ENCODE measurements around the gene ANKMY1. TPM values are rescaled to one million over a fixed set of nuclear protein-coding genes. Genes with fewer than 3 reads are reported as not detected.

ANKMY1 gene
- total RNA-seq, 1 donor from 2014 or later: 5.1 TPM

DNA sequence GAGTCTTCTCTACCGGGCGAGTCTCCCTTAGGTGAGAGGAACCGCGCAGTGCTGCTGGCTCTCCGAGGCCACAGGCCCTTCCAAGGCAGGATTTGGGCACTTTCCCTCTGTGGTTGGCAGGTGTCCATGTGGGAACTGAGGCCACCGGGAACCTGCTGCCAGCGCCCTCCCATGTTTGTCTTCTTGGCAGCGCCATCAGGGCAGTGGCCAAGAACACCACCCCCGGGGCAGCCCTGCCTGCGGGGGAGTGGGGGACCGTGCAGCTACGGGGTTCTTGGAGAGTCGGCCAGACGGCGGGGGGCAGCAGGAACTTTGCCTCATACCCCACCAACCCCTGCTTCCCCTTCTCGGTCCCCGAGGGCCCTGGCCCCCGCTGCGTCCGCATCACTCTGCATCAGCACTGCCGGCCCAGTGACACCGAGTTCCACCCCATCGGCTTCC lies 38.7 kb upstream of the ANKMY1 start:
- DNase-seq (peak; percentile 86), ATAC-seq (peak; percentile 72)
- intact Hi-C loops (cut with micrococcal nuclease): no loop called here

DNA sequence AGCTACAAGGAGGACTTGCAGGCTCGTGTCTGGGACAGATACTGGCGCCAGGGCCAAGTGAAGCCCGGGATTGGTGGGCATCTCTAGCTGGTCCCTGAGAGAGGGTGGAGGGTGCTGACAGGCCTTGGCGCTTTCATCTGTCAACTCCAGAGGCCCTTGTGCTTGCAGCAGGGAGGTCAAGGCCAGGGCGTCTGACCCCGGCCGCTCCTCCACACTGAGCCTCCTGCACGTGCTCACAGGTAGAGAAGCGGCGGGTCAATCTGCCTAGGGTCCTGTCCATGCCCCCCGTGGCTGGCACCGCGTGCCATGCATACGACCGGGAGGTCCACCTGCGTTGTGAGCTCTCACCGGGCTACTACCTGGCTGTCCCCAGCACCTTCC lies 38.3 kb upstream of the ANKMY1 start:
- DNase-seq: peak; percentile 74
- peak; percentile 32 for ATAC-seq
- intact Hi-C loops (cut with micrococcal nuclease): no loop called here

DNA sequence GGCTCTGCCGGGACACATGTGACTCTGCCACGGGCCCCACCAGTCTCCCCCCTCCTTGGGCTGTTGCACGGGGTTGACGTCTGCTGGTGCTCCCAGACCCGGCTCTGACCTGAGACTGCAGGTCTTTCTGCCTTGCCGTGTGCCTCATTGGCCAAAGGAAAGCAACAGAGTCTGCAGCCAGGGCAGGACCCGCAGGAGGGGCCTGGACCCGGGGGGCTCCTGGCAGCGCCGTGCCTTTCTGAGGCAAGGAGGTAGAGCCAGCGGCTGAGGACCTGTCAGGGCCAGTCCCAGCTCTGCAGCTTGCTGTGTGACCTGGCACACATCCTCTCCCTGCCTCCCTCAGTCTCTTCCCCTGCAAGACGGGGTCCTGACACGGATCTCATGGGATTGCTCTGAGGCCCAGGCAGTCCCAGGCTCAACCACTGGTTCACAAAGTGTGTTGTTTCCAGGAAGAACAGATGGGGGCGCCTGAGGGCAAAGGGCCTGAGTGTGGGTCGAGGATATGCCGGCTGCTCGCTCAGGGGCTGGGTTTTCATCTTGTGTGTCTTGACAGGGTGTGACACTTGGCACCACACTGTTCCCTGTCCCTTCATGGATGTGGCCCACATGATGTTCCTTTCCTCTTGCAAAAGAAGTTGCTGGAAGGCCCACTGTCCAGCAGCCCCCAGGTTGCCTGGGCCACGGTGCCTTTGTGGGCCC lies 37.7 kb upstream of the ANKMY1 start:
- peak; percentile 12 for ATAC-seq
- DNase-seq: no peak
- intact Hi-C loops (cut with micrococcal nuclease): no loop called here

DNA sequence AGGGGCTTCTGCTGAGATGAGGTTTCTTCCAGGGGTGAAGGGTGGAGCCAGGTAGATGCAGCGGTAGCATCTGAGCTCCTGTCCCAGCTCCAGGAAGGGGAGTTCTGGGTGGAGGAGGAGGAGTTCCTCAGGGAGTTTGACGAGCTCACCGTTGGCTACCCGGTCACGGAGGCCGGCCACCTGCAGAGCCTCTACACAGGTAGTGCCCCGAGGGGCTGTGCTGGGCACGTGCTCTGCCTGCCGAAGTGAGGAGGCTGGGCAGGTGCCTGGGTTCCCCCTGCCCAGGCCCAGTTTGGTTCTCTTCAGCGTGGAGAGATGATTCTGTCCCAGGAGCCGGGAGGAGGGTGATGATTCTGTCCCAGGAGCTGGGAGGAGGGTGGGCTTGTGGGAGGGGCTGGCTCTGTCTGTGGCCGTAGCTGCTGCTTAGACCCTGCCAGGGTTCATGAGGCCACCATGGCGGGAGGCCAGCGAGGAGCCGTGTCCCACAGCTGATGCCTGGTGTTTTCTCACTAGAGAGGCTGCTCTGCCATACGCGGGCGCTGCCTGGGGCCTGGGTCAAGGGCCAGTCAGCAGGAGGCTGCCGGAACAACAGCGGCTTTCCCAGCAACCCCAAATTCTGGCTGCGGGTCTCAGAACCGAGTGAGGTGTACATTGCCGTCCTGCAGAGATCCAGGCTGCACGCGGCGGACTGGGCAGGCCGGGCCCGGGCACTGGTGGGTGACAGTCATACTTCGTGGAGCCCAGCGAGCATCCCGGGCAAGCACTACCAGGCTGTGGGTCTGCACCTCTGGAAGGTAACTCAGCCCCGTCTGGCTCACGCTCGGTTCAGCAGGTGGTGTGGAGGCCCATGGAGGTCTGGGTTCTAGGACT lies 37.0 kb upstream of the ANKMY1 start:
- ATAC-seq: no peak
- intact Hi-C loops (cut with micrococcal nuclease): no loop called here
- no peak for DNase-seq

DNA sequence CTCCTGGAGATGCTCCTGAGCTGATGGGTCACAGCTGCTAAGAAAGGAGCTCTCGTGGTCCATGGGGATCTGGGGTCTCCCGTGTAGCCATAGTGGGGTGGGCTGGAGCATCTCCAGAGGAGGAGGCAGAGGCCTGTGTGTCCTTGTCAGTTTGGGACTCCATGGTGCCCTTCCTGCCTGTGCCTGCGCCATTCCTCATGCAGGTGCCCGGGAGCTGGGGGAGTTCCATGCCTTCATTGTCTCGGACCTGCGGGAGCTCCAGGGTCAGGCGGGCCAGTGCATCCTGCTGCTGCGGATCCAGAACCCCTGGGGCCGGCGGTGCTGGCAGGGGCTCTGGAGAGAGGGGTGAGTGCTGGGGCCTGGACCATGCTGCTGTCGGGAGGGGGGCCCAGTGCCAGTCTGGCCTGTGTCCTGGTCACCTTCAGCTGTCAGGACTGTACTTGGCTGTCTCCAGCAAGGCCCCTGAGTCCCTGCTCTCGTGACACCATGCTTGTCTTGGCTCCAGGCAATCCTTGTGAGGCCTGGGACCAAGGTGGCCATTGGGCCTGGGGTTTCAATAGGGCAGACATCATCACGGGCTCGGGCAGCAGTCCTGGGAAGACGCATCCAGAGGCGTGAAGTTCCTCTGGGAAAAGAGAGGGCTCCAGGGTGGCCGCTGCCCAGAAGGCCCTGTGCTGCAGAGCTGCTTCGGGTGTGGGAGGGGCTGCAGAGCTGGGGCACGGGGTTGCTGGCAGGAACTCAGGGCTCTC lies 36.1 kb upstream of the ANKMY1 start:
- intact Hi-C loops (cut with micrococcal nuclease): no loop called here
- peak; percentile 87 for DNase-seq
- peak; percentile 72 for ATAC-seq

DNA sequence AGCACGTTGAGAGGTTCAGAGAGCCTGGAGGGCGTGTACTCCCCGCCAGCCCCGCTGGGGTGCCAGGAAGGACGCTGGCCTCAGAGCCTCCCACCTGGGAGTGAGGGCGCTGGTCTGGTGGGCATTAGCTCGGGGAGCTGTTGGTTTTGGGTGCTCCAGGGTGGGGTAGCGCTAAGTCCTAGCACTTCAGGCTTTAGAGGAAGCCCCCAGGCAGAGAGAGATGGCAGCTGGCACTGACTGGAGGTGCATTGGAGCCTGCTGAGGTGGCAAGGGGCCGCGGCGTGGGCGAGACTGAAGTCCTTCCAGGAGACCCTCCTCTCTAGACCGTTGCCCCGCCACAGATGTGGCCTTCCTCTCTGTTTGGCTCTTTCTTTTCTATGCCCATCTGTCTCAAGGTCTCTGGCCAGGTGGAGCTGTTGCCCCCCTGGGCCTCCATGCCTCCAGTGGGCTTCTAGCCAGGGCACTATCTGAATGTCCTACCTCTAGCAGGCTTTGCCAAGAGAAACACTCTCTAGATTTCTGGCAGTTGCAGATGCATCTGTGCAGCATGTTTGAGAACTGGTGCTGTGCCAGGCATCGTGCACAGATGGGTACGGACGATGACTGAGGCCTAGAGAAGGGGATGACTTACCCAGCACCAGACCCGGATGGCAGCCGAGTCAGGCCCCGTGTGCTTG lies 35.4 kb upstream of the ANKMY1 start:
- ATAC-seq: peak; percentile 56
- intact Hi-C loops (cut with micrococcal nuclease): no loop called here
- peak; percentile 77 for DNase-seq

DNA sequence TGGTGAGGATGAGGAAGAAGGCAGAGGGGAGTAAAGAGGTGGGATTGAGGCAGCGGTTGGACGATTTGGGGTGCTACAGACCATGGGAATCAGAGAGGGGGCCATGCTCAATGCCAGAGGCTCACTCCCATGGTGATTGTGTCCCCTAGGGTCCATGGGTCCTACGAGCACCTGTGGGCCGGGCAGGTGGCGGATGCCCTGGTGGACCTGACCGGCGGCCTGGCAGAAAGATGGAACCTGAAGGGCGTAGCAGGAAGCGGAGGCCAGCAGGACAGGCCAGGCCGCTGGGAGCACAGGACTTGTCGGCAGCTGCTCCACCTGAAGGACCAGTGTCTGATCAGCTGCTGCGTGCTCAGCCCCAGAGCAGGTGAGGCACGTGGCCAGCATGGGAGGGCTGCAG lies 34.0 kb upstream of the ANKMY1 start:
- intact Hi-C loops (cut with micrococcal nuclease): no loop called here
- DNase-seq: no peak
- ATAC-seq: no peak

DNA sequence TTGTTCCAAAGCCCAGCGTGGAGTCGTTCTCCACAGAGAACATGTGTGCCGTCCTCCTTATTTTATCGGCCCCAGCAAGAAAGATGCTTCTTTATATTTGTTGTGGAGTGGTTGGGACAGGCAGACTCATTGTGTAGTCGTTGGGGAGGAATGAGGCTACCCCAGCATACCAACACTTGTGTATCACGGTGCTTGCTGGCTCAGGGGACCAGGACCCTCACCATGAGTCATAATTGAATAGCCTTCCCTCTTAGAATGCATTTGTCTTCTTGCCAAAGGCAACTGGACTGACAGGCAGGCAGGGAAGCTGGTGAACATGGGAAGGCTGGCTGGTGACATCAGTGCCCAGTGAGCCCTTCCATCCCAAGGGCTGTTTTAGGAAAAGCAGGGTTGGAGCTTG lies 33.4 kb upstream of the ANKMY1 start:
- intact Hi-C loops (cut with micrococcal nuclease): no loop called here
- no peak for DNase-seq

DNA sequence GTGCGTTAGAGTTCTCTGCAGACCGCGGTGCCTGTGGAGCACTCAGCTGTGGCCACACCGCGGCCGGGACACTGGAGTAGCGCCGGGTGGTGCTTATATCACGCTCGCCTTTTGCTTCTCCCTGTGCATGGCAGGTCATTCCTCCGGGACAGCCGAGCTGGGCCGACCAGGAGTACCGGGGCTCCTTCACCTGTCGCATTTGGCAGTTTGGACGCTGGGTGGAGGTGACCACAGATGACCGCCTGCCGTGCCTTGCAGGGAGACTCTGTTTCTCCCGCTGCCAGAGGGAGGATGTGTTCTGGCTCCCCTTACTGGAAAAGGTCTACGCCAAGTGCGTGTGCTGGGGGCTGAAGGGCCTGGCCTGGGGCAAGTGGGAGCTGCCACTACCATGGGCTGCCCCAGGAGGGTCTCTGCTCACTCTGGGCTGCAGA lies 32.9 kb upstream of the ANKMY1 start:
- ATAC-seq (no peak), DNase-seq (peak; percentile 37)
- intact Hi-C loops (cut with micrococcal nuclease): no loop called here

More for the DNA sequence above, 33.4 kb upstream of the ANKMY1 start:
- no peak for ATAC-seq

DNA sequence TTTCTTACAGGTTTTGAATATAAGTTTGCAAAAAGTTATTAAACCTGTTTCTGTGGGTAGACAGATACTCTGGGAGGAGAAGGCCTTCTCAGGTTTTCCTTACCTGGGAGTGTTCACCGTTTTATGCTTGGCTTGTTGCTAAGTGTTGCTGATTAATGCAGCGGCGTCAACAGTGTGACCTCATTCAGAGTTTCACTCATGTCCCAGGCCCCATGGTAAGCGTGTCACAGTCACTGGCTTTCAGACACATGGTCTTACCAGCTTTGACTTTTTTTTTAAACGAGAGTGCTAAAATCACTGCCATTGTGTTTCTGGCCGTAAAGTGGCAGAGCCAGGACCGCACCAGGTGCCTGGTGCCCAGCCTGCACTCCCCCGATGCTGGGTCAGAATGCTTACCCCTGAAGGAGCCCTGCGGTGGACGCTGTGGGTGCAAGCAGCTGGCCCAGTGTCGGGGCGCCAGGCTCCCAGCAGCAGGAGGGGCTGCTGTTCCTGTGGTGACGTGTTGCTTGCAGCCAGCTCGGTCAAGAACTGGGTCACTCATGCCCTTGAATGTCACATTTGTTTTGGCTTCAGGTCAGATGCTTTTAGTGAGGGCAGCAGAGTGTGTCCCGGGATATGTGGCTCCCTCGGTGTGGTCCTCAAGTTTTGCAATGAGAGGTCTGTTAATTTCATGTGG lies 32.2 kb upstream of the ANKMY1 start:
- ATAC-seq (no peak), DNase-seq (peak; percentile 51)
- intact Hi-C loops (cut with micrococcal nuclease): no loop called here

DNA sequence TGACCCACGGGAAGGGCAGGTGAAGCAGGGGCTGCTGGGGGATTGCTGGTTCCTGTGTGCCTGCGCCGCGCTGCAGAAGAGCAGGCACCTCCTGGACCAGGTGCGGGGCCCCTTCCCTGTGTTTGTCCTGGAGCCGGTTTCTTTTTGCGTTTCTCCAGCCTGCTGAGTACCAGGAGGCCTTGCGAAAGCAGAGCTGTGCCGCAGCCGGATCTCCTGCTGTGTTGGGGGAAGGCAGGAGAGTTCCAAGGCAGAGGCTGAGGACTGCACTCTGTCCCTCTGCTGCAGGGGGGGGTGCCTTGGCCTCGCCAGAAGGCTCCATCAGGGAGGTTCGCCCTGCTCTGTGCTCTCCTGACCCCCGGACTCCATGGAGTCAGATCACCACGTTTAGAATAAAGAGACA lies 31.6 kb upstream of the ANKMY1 start:
- DNase-seq (peak; percentile 15), ATAC-seq (no peak)
- intact Hi-C loops (cut with micrococcal nuclease): no loop called here

DNA sequence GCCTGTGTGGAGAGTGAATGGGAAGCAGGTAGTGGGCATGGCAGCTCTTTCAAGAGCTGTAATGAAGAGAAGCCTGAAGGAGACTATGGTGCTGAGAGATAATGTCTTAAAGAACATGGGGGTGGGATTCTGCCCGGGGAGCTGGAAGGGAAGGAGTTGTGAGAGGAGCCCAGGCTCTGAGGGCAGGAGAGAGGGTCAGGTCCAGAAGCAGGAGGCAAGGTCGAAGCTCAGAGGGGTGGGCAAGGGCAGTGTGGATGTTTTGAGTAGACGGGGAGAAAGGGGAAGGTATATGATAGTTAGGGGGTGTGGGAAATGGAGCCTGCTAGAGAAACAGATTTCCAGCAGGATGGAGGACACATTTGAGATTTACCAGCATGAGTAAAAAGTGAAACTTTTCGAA lies 30.9 kb upstream of the ANKMY1 start:
- DNase-seq (peak; percentile 18), ATAC-seq (no peak)
- intact Hi-C loops (cut with micrococcal nuclease): no loop called here

DNA sequence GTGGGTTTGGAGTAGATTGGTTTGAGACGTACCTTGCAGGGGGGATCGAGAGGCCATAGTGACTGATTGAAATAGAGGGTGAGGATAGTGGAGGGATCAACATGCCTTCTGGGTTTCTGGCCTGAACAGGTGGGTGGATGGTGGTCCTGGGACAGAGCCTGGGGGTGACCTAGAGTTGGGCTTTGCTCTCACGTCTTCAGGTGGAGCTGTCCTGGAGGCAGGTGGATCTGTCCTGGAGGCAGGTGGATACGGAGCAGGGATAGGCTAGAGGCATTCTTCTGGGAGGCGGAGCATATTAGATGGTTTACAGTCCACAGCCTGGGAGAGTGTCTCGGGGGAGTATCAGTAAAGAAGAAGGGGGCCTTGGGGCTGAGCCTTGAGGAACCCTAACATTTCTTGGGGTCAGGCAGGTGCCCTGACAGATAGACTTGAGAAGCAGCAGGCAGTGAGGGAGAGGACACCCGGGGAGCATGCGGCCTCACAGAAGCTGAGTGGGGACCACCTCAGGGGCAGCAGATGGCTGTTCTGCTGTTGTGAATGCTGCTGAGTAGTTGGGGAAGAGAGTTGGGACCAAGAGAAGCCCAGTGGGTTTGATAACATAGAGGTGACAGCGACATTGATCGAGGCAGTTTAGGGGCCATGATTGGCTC lies 30.3 kb upstream of the ANKMY1 start:
- ATAC-seq (no peak), DNase-seq (peak; percentile 11)
- intact Hi-C loops (cut with micrococcal nuclease): no loop called here

DNA sequence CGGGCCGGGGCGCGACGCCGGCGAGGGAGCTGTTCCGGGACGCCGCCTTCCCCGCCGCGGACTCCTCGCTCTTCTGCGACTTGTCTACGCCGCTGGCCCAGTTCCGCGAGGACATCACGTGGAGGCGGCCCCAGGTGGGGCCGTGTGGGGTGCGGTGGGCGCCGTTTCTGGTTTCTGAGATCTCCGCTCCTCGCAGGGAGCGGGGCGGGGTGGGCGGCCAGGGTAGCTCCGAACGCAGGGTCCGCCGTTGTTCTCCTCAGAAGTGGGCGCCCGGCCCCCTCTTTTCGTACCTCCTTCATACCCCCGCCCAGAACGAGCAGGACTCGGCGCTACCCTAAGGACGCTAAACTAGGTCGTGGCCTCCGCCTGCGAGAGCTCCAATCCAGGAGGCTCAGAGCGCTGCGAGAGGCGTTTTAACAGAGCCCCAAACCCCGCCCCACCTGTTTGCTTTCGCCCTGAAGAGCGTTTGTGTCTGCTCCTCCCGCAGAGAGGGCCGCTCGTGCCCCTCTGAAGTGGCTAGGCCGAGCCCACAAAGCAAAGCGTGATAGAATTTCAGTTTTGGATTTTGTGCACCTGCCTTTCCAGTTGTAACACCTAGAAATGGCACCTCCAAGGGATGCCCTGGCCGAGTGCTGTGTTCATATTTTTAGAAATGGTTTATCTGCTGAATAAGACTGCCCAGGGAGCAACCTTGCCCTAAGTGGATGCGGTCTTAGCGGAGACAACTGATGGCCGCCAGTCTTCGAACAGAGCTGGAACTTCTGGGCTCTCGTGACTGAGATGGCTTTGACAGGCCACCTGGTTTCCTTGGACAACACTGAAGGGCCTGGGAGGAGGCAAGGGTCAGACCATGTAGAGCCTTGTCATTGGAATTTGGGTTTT lies 29.4 kb upstream of the ANKMY1 start:
- DNase-seq (peak; percentile 47), ATAC-seq (peak; percentile 23)
- intact Hi-C loops (cut with micrococcal nuclease): no loop called here

DNA sequence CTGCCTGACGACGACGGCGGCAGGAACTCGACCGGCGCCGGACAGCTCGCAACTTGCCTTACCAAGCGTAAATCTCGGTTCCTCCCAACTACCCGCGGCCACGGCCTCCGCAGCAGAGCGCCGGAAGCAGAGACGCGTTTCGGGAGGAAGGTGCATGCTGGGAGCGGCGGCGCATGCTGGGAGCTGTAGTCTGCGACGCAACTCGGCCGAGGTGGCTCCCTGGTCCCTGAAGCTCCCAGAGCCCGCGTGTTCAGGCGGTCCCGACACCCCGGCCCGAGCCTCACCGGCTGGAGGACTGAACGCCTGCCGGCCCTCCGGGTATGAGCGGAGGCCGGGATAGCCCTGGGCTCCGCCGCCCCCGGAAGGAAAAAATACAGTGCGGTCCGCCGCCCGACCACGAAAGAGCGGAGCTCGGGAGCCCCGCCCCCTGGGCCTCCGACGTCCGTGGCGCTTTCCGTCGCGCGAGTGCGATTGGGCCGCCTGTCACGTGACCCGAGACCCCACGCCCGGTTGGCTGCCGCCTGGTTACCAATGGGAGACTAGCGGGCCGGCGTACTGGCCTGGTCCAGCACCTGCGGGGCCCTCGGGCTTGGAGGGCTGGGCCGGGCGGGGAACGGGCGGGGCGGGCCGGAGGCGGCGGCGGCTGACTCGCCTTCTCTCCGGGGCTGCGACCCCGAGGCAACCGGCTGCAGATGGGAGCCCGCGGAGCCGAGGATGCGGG lies 28.6 kb upstream of the ANKMY1 start, which contains the start of gene CAPN10:
TSS of gene CAPN10 (plus strand) at position 537 of the 721 bp plus-strand sequence. CDS start at position 715, 178 bp downstream.
- intact Hi-C loops (cut with micrococcal nuclease): no loop called here
- peak; percentile 99 for DNase-seq
- ATAC-seq: peak; percentile 95

DNA sequence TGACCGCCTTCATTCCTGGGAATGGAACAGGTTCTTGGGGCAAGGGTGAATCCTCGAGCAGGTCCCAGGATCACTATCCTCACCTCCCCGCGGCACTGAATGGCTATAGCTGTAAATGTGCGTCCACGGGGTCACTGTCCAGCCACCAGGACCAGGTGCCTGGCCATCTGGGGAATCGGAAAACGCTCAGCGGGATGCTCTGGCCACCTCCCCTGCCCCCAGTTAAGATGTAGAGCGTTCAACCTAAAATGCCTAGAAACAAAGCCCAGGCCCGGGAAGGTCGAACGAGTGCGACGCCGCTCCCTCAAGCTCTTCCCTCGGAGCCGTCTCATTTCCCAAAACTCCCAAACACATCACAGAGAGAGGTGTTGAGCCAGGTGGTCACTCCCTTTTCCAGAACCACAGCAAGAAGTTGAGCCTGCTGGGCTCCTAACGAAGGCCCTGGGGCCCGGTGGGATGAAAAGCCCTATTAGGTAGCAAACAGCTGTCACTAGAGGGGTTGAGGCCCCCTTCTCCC lies 28.0 kb upstream of the ANKMY1 start:
- intact Hi-C loops (cut with micrococcal nuclease): no loop called here

More for the DNA sequence above, 28.0 kb upstream of the ANKMY1 start:
- ATAC-seq: no peak
- no peak for DNase-seq
